ENCODE data around the gene MTUS2.

- TF ChIP-seq POLR2A (IDR thresholded peaks at IDR 0.05) (no peak), CTCF (IDR thresholded peaks at IDR 0.05 in 4 of 5, conservative IDR thresholded peaks at IDR 0.05 in 1 of 5) (no peak)
These were observed 696.7 kb downstream of the MTUS2 start for GRCh38 chr13:29516880-29517279.

All from gastrocnemius medialis (tissue), 4 donors.